ENCODE results near the gene OR13C8. TPM values are rescaled to one million over a fixed set of nuclear protein-coding genes. Genes with fewer than 3 reads are reported as not detected.

OR13C8 gene
- total and polyA plus RNA-seq, 2 donors (not counting 3 experiments of a cell fraction or from before 2014, with no cell fraction given): not detected

GRCh38 chr9:104606152-104606551, 37.2 kb downstream of the OR13C8 start:
- no peaks in the 10 kb centered on the region for H3K36me3 ChIP-seq (ENCODE audit: control insufficient read depth in 2 of 2, extremely low read depth in 1 of 2, insufficient read depth in 2 of 2, low read length in 2 of 2)
- intact Hi-C loops (cut with micrococcal nuclease): no loop called here
- H3K9ac ChIP-seq (replicated peaks; ENCODE audit: extremely low read depth, insufficient read depth, low read length): no peak overlapping the region
- no peaks in the 10 kb centered on the region for H3K9me1 ChIP-seq (replicated peaks; ENCODE audit: control insufficient read depth, extremely low read depth, insufficient read depth, low read length)
- no peak overlapping the region for H3K4me2 ChIP-seq (ENCODE audit: insufficient read depth, low read length)
- H3K79me2 ChIP-seq (ENCODE audit: control insufficient read depth, insufficient read depth, low read length): no peaks in the 10 kb centered on the region
- dilution Hi-C loops (cut with MboI; ENCODE audit: extremely low pct_ligation_motif_present, low sequenced_read_pairs): no loop called here
- no peak overlapping the region for H3K27ac ChIP-seq (ENCODE audit: insufficient read depth, low read depth, low read length)
- FAIRE-seq: no peak
- H3K9me3 ChIP-seq (replicated peaks; ENCODE audit: control insufficient read depth, insufficient read depth, low read length): no peaks in the 10 kb centered on the region
- no peak for DNase-seq (ENCODE audit: low read depth, low spot score)
- H4K20me1 ChIP-seq (replicated peaks; ENCODE audit: control insufficient read depth, extremely low read depth, insufficient read depth, low read length): no peaks in the 10 kb centered on the region
- no peaks in the 10 kb centered on the region for H3K4me1 ChIP-seq (ENCODE audit: control insufficient read depth, extremely low read depth, insufficient read depth, low read length)
- ChIA-PET POLR2A (no interaction called here), CTCF (no interaction called here)
- H2AFZ ChIP-seq (ENCODE audit: low read depth, low read length): no peak overlapping the region
- no TSS peak for BruUV-seq (replicated peaks)
- H3K4me3 ChIP-seq (replicated peaks in 1 of 3; ENCODE audit: insufficient read depth in 1 of 3, low read depth in 1 of 3, low read length in 3 of 3): no peak overlapping the region
- no peaks in the 10 kb centered on the region for H3K27me3 ChIP-seq (ENCODE audit: control insufficient read depth in 2 of 2, insufficient read depth in 2 of 2, low read length in 2 of 2)
- TF ChIP-seq POLR2A (IDR thresholded peaks at IDR 0.05; ENCODE audit: low read depth, low read length) (no peak), POLR2AphosphoS5 (IDR thresholded peaks at IDR 0.05; ENCODE audit: insufficient read depth, low read depth, low read length) (no peak), EZH2 (IDR thresholded peaks at IDR 0.05; ENCODE audit: borderline replicate concordance, low read depth, low read length, severe bottlenecking) (no peak)

- DNase-seq (ENCODE audit: low read depth, low spot score): no peak
- Histone ChIP-seq H3K27me3 (ENCODE audit: control insufficient read depth in 2 of 2, insufficient read depth in 2 of 2, low read length in 2 of 2) (no peaks in the 10 kb centered on the region), H3K9me3 (replicated peaks; ENCODE audit: control insufficient read depth, insufficient read depth, low read length) (no peaks in the 10 kb centered on the region), H4K20me1 (replicated peaks; ENCODE audit: control insufficient read depth, extremely low read depth, insufficient read depth, low read length) (no peaks in the 10 kb centered on the region), H3K9me1 (replicated peaks; ENCODE audit: control insufficient read depth, extremely low read depth, insufficient read depth, low read length) (no peaks in the 10 kb centered on the region), H3K27ac (ENCODE audit: insufficient read depth, low read depth, low read length) (no peak overlapping the region), H3K4me1 (ENCODE audit: control insufficient read depth, extremely low read depth, insufficient read depth, low read length) (no peaks in the 10 kb centered on the region), H3K79me2 (ENCODE audit: control insufficient read depth, insufficient read depth, low read length) (no peaks in the 10 kb centered on the region), H3K36me3 (ENCODE audit: control insufficient read depth in 2 of 2, extremely low read depth in 1 of 2, insufficient read depth in 2 of 2, low read length in 2 of 2) (no peaks in the 10 kb centered on the region), H3K4me2 (ENCODE audit: insufficient read depth, low read length) (no peak overlapping the region), H3K4me3 (replicated peaks in 1 of 3; ENCODE audit: insufficient read depth in 1 of 3, low read depth in 1 of 3, low read length in 3 of 3) (no peak overlapping the region), H2AFZ (ENCODE audit: low read depth, low read length) (no peak overlapping the region), H3K9ac (replicated peaks; ENCODE audit: extremely low read depth, insufficient read depth, low read length) (no peak overlapping the region)
- POLR2A ChIA-PET: no interaction called here
- dilution Hi-C loops (cut with MboI; ENCODE audit: extremely low pct_ligation_motif_present, low sequenced_read_pairs): no loop called here
- FAIRE-seq: no peak
- BruUV-seq (replicated peaks): no TSS peak
- CTCF ChIA-PET: no interaction called here
- intact Hi-C loops (cut with micrococcal nuclease): no loop called here
- no peak for TF ChIP-seq POLR2AphosphoS5 (IDR thresholded peaks at IDR 0.05; ENCODE audit: insufficient read depth, low read depth, low read length)
- TF ChIP-seq POLR2A (IDR thresholded peaks at IDR 0.05; ENCODE audit: low read depth, low read length): no peak
- no peak for TF ChIP-seq MYC (IDR thresholded peaks at IDR 0.05; ENCODE audit: low read depth, low read length)
- no peak for TF ChIP-seq CTCF (IDR thresholded peaks at IDR 0.05; ENCODE audit: extremely low read depth in 1 of 2, insufficient read depth in 1 of 2, low read depth in 1 of 2, low read length in 2 of 2)
- TF ChIP-seq GATA2 (IDR thresholded peaks at IDR 0.05; ENCODE audit: insufficient read depth, insufficient read length, low read depth, low read length): no peak
- no peak for TF ChIP-seq EZH2 (IDR thresholded peaks at IDR 0.05; ENCODE audit: borderline replicate concordance, low read depth, low read length, severe bottlenecking)
- TF ChIP-seq JUN (IDR thresholded peaks at IDR 0.05; ENCODE audit: borderline replicate concordance, insufficient read depth, insufficient read length, low read depth): no peak
- no peak for TF ChIP-seq MAX (IDR thresholded peaks at IDR 0.05; ENCODE audit: insufficient read depth, insufficient read length)
Measured at GRCh38 chr9:104608336-104608735, 39.4 kb downstream of the OR13C8 start.

Measured in endothelial cell of umbilical vein (primary cell).